ENCODE results near the gene CDON. TPM values are rescaled to one million over a fixed set of nuclear protein-coding genes. Genes with fewer than 3 reads are reported as not detected.

Gene CDON
- total RNA-seq, 1 donor from 2014 or later, result 71.3 TPM

- Mint-ChIP-seq H3K27ac (no peak overlapping the region), H3K4me1 (peaks cover 39% of the 10 kb centered on the region), H3K36me3 (peaks cover 65% of the 10 kb centered on the region), H3K9me3 (no peaks in the 10 kb centered on the region), H3K4me3 (no peak overlapping the region), H3K27me3 (ENCODE audit: insufficient read depth, low read depth) (no peaks in the 10 kb centered on the region)
- Histone ChIP-seq H3K27me3 (no peaks in the 10 kb centered on the region), H3K4me1 (peaks cover 13% of the 10 kb centered on the region), H3F3A (ENCODE audit: low read depth) (peaks cover 5% of the 10 kb centered on the region), H3K9ac (no peak overlapping the region), H3K79me2 (ENCODE audit: low read depth) (no peaks in the 10 kb centered on the region), H3K27ac (no peak overlapping the region), H4K20me1 (ENCODE audit: low read depth) (peaks cover 4% of the 10 kb centered on the region), H3K4me3 (no peak overlapping the region), H2AFZ (replicated peaks) (no peak overlapping the region), H3K4me2 (no peak overlapping the region), H3K9me3 (ENCODE audit: low read depth) (no peaks in the 10 kb centered on the region), H3K36me3 (peaks cover 6% of the 10 kb centered on the region)
- no peak for DNase-seq (ENCODE audit: low spot score)
- TF ChIP-seq EZH2 (IDR thresholded peaks at IDR 0.05) (no peak), EZH2phosphoT487 (IDR thresholded peaks at IDR 0.05) (no peak)
- TF ChIP-seq, protein P1, sequence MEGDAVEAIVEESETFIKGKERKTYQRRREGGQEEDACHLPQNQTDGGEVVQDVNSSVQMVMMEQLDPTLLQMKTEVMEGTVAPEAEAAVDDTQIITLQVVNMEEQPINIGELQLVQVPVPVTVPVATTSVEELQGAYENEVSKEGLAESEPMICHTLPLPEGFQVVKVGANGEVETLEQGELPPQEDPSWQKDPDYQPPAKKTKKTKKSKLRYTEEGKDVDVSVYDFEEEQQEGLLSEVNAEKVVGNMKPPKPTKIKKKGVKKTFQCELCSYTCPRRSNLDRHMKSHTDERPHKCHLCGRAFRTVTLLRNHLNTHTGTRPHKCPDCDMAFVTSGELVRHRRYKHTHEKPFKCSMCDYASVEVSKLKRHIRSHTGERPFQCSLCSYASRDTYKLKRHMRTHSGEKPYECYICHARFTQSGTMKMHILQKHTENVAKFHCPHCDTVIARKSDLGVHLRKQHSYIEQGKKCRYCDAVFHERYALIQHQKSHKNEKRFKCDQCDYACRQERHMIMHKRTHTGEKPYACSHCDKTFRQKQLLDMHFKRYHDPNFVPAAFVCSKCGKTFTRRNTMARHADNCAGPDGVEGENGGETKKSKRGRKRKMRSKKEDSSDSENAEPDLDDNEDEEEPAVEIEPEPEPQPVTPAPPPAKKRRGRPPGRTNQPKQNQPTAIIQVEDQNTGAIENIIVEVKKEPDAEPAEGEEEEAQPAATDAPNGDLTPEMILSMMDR (IDR thresholded peaks at IDR 0.05), result no peak
Observed at GRCh38 chr11:125978181-125978716, 84.4 kb downstream of the CDON start.

GRCh38 chr11:125977333-125977732, 85.3 kb downstream of the CDON start:
- H3K4me1 Mint-ChIP-seq, result peaks cover 39% of the 10 kb centered on the region
- no peak for TF ChIP-seq EZH2phosphoT487 (IDR thresholded peaks at IDR 0.05)
- TF ChIP-seq EZH2 (IDR thresholded peaks at IDR 0.05), result no peak
- TF ChIP-seq, protein P1 (IDR thresholded peaks at IDR 0.05), result no peak
- no peak for DNase-seq (ENCODE audit: low spot score)

DNA sequence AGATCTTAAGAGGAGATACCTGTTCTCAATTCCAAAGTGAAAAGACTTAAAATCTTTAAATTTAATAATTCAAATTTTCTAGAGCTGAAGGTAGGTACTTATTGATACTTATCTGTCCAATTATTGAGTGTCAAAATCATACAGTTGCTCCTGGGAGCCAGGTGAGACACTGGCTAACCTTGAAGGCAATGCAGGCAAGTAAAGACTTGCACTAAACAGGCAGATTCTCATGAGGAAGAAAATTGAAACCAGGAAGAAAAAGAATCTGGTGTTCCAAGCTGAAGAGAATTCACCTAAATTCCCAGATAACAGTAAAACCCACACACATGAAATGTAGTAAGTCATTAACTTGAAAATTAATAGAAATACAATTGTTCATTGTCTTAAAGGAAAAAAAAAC, 86.5 kb downstream of the CDON start:
- H3K9me3 ChIP-seq (ENCODE audit: low read depth), result no peaks in the 10 kb centered on the region
- H3K79me2 ChIP-seq (ENCODE audit: low read depth), result no peaks in the 10 kb centered on the region
- H3K9ac ChIP-seq, result no peak overlapping the region
- H3K4me1 ChIP-seq, result peaks cover 13% of the 10 kb centered on the region
- Mint-ChIP-seq H3K9me3 (no peaks in the 10 kb centered on the region), H3K36me3 (peaks cover 68% of the 10 kb centered on the region), H3K4me1 (peaks cover 34% of the 10 kb centered on the region), H3K27ac (no peak overlapping the region), H3K4me3 (no peak overlapping the region), H3K27me3 (ENCODE audit: insufficient read depth, low read depth) (peaks cover 3% of the 10 kb centered on the region)
- H4K20me1 ChIP-seq (ENCODE audit: low read depth), result peaks cover 4% of the 10 kb centered on the region
- no peak overlapping the region for H3K4me3 ChIP-seq
- no peak overlapping the region for H3K4me2 ChIP-seq
- peaks cover 5% of the 10 kb centered on the region for H3F3A ChIP-seq (ENCODE audit: low read depth)
- DNase-seq (ENCODE audit: low spot score), result no peak
- H2AFZ ChIP-seq (replicated peaks), result no peak overlapping the region
- no peak overlapping the region for H3K27ac ChIP-seq
- TF ChIP-seq, protein P1 (IDR thresholded peaks at IDR 0.05), result no peak
- TF ChIP-seq EZH2 (IDR thresholded peaks at IDR 0.05) (no peak), EZH2phosphoT487 (IDR thresholded peaks at IDR 0.05) (no peak)
- no peaks in the 10 kb centered on the region for H3K27me3 ChIP-seq
- peaks cover 6% of the 10 kb centered on the region for H3K36me3 ChIP-seq

More at GRCh38 chr11:125977333-125977732, 85.3 kb downstream of the CDON start:
- no peaks in the 10 kb centered on the region for H3K9me3 ChIP-seq (ENCODE audit: low read depth)
- H3K27me3 Mint-ChIP-seq (ENCODE audit: insufficient read depth, low read depth), result peaks cover 2% of the 10 kb centered on the region
- no peaks in the 10 kb centered on the region for H3K79me2 ChIP-seq (ENCODE audit: low read depth)
- H3K27ac ChIP-seq, result no peak overlapping the region
- peaks cover 13% of the 10 kb centered on the region for H3K4me1 ChIP-seq
- no peaks in the 10 kb centered on the region for H3K27me3 ChIP-seq
- H3K9me3 Mint-ChIP-seq, result no peaks in the 10 kb centered on the region
- no peak overlapping the region for H2AFZ ChIP-seq (replicated peaks)
- H3K9ac ChIP-seq, result no peak overlapping the region
- H3K4me3 Mint-ChIP-seq, result no peak overlapping the region
- H3K36me3 ChIP-seq, result peaks cover 6% of the 10 kb centered on the region
- H3K27ac Mint-ChIP-seq, result no peak overlapping the region
- peaks cover 66% of the 10 kb centered on the region for H3K36me3 Mint-ChIP-seq
- peaks cover 5% of the 10 kb centered on the region for H3F3A ChIP-seq (ENCODE audit: low read depth)
- no peak overlapping the region for H3K4me2 ChIP-seq
- peaks cover 4% of the 10 kb centered on the region for H4K20me1 ChIP-seq (ENCODE audit: low read depth)
- H3K4me3 ChIP-seq, result no peak overlapping the region
